ELF-1 (cell line): ENCODE data around the gene ODC1.

ENCODE experiments used
- DNase-seq: peaks from one replicate; pipeline ENCODE4 v3.0.0-alpha.2; 2016; ENCODE audit warnings: low read depth, low spot score

ODC1 gene

GRCh38 chr2:10417551-10418335 is 30.4 kb downstream of the ODC1 start:
- DNase-seq, result no peak

- DNase-seq, result no peak
Observed at GRCh38 chr2:10415640-10416039, 32.5 kb downstream of the ODC1 start.

- peak; percentile 42 for DNase-seq
Observed at GRCh38 chr2:10415048-10415447, 33.1 kb downstream of the ODC1 start.

- no peak for DNase-seq
Observed at GRCh38 chr2:10414591-10414990, 33.5 kb downstream of the ODC1 start.

- DNase-seq, result no peak
Observed at GRCh38 chr2:10413991-10414451, 34.1 kb downstream of the ODC1 start.

- no peak for DNase-seq
Observed at GRCh38 chr2:10413503-10413902, 34.6 kb downstream of the ODC1 start.

GRCh38 chr2:10412380-10412779 is 35.7 kb downstream of the ODC1 start:
- peak; percentile 70 for DNase-seq

GRCh38 chr2:10411557-10411956 is 36.6 kb downstream of the ODC1 start:
- DNase-seq, result no peak

- no peak for DNase-seq
Observed at GRCh38 chr2:10410823-10411437, 37.2 kb downstream of the ODC1 start.

- no peak for DNase-seq
Observed at GRCh38 chr2:10410001-10410822, 37.9 kb downstream of the ODC1 start.

GRCh38 chr2:10408649-10409579 is 39.2 kb downstream of the ODC1 start:
- peak; percentile 98 for DNase-seq

- DNase-seq, result peak; percentile 80
Observed at GRCh38 chr2:10407841-10408648, 40.1 kb downstream of the ODC1 start.

GRCh38 chr2:10407432-10407831 is 40.7 kb downstream of the ODC1 start:
- DNase-seq, result no peak

- DNase-seq, result no peak
Observed at GRCh38 chr2:10406491-10407188, 41.5 kb downstream of the ODC1 start.

- DNase-seq, result no peak
Observed at GRCh38 chr2:10406016-10406415, 42.1 kb downstream of the ODC1 start.

- DNase-seq, result no peak
Observed at GRCh38 chr2:10405448-10405847, 42.7 kb downstream of the ODC1 start.

- peak; percentile 27 for DNase-seq
Observed at GRCh38 chr2:10404324-10405143, 43.6 kb downstream of the ODC1 start.

- DNase-seq, result no peak
Observed at GRCh38 chr2:10402653-10403215, 45.4 kb downstream of the ODC1 start.
